Upper lobe of left lung (tissue), 4 donors: ENCODE data around the gene THAP12.
A peak's percentile ranks its signal among the peaks of the same experiment; 100 is the strongest.

Source experiments
- CTCF ChIP-seq, 6 experiments: fragments of 450-650 bp in 4 of 6; fragments of 200-600 bp in 2 of 6; sonication (generic) in 2 of 6; IDR thresholded peaks; one replicate each; pipeline ENCODE4 v1.5.1; 2016 to 2019; ENCODE audit warnings: antibody characterized with exemption in 6 of 6
- EP300 ChIP-seq, 4 donors: sonication (generic); formaldehyde crosslinking; IDR thresholded peaks; one replicate each; pipeline ENCODE4 v1.5.1; 2017; ENCODE audit warnings: antibody characterized with exemption in 4 of 4, control low read depth in 2 of 4
- POLR2A ChIP-seq, 4 donors: fragments of 450-650 bp; IDR thresholded peaks; one replicate each; pipeline ENCODE4 v1.5.1; 2016 to 2017; ENCODE audit warnings: antibody characterized with exemption in 4 of 4, mild to moderate bottlenecking in 2 of 4

DNA sequence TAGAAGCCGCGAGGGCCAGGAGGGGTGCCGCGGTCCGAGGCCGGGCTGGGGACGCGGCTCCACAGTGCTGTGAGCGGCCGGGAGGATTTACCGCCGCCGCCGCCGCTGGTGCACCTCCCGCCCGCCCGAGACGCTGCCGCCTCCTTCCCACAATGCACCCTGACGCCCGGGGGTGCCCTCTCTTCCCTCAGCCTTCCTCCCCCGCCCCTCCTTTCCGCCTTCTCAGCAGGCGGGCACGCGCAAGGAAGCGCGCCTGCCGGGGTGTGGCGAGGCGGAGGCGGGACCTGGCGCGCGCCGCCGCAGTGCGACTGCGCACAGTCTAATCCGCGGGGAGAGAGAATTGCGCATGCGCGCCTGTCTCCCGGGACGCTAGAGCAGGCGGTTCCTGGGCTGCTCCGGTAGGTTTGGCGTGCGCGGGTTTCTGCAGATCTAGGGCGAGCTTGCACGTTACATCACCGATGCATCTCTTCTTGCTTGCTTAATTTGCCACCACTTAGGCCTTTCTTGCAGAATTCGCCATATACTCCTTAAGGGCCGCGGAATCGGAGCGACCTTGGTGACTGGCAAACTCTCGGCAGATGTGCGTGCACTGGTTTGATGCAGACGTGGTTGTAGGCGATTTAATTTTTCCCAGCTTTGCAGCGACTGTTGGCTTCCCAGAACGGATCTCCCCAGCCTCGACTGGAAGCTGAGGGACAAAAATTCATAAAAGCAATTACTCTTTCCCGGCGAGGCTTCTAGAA lies at the start of gene THAP12, which contains the start of gene GVQW3:
- TF ChIP-seq CTCF (IDR thresholded peaks at IDR 0.05) (peak in 2 of 6 experiments; percentile 22 to 36), POLR2A (IDR thresholded peaks at IDR 0.05) (peak in 2 of 4 donors; percentile 68 to 79), EP300 (IDR thresholded peaks at IDR 0.05) (peak in 1 of 4 donors; percentile 78)
